MM.1S (cell line): ENCODE data around the gene BTBD1.

Experiments
- CTCF ChIP-seq: fragments of 300-600 bp; sonication (generic); IDR thresholded peaks from 2 replicates; pipeline ENCODE4 v1.5.1; 2016; ENCODE audit warnings: antibody characterized with exemption, low read length, mixed read lengths
- EZH2 ChIP-seq: fragments of 300-600 bp; sonication (generic); optimal IDR thresholded peaks from 2 replicates; pipeline ENCODE3; 2017; ENCODE audit warnings: low read depth, mild to moderate bottlenecking, antibody characterized with exemption, low read length, mixed read lengths

GRCh38 chr15:83113881-83114674 is 47.0 kb upstream of the BTBD1 start:
- TF ChIP-seq CTCF (no peak), EZH2 (no peak)
